Measurements from ENCODE around the gene CDK5R2. TPM values are rescaled to one million over a fixed set of nuclear protein-coding genes. Genes with fewer than 3 reads are reported as not detected.

CDK5R2 gene
- total RNA-seq, 2 donors from 2014 or later, result 0.81 to 0.95 TPM

- peak overlapping the region; percentile 81 for H3K4me3 Mint-ChIP-seq
- no peaks in the 10 kb centered on the region for H3K36me3 ChIP-seq (ENCODE audit: control insufficient read depth, insufficient read depth, low read length)
- peaks cover 74% of the 10 kb centered on the region for H3K27me3 Mint-ChIP-seq (ENCODE audit: insufficient read depth)
- no peak overlapping the region for H3K27ac ChIP-seq (ENCODE audit: low read depth, low read length)
- H3K27ac Mint-ChIP-seq, result peak overlapping the region; percentile 84
- peaks cover 17% of the 10 kb centered on the region for H3K4me1 Mint-ChIP-seq
- H3K4me3 ChIP-seq (ENCODE audit: low read length), result peak overlapping the region; percentile 84
- H3K9me3 Mint-ChIP-seq, result no peaks in the 10 kb centered on the region
- 1 to 5% methylated on average over 39 to 72 of the region's 72 CpGs for WGBS, 2 experiments (ENCODE audit: insufficient coverage in 1 of 2, insufficient read length in 1 of 2)
- peak; percentile 80 for TF ChIP-seq CTCF (conservative IDR thresholded peaks at IDR 0.05)
- H3K4me1 ChIP-seq (ENCODE audit: control insufficient read depth, insufficient read depth, low read length), result peaks cover 10% of the 10 kb centered on the region
- peaks cover 45% of the 10 kb centered on the region for H3K27me3 ChIP-seq (ENCODE audit: control insufficient read depth, insufficient read depth, low read length, poor library complexity, severe bottlenecking)
- H3K9me3 ChIP-seq (ENCODE audit: control insufficient read depth, low read length), result no peaks in the 10 kb centered on the region
- peak overlapping the region; percentile 25 for H3K9ac ChIP-seq (ENCODE audit: extremely low read depth, low read length, poor library complexity, severe bottlenecking)
- no peaks in the 10 kb centered on the region for H3K36me3 Mint-ChIP-seq (ENCODE audit: low read depth)
- DNase-seq, result peak; percentile 97
These were observed 43.2 kb downstream of the CDK5R2 start for GRCh38 chr2:219002395-219003266.

GRCh38 chr2:219003267-219003634, 43.8 kb downstream of the CDK5R2 start:
- Histone ChIP-seq H3K4me3 (ENCODE audit: low read length) (peak overlapping the region; percentile 84), H3K36me3 (ENCODE audit: control insufficient read depth, insufficient read depth, low read length) (no peaks in the 10 kb centered on the region), H3K27ac (ENCODE audit: low read depth, low read length) (no peak overlapping the region), H3K27me3 (ENCODE audit: control insufficient read depth, insufficient read depth, low read length, poor library complexity, severe bottlenecking) (peaks cover 51% of the 10 kb centered on the region), H3K9ac (ENCODE audit: extremely low read depth, low read length, poor library complexity, severe bottlenecking) (no peak overlapping the region), H3K9me3 (ENCODE audit: control insufficient read depth, low read length) (no peaks in the 10 kb centered on the region), H3K4me1 (ENCODE audit: control insufficient read depth, insufficient read depth, low read length) (peaks cover 5% of the 10 kb centered on the region)
- 12 to 27% methylated on average over 6 to 20 of the region's 20 CpGs for WGBS, 2 experiments (ENCODE audit: insufficient coverage in 1 of 2, insufficient read length in 1 of 2)
- Mint-ChIP-seq H3K4me3 (peak overlapping the region; percentile 81), H3K36me3 (ENCODE audit: low read depth) (no peaks in the 10 kb centered on the region), H3K27ac (no peak overlapping the region), H3K9me3 (no peaks in the 10 kb centered on the region), H3K4me1 (peaks cover 12% of the 10 kb centered on the region), H3K27me3 (ENCODE audit: insufficient read depth) (peaks cover 75% of the 10 kb centered on the region)
- no peak for TF ChIP-seq CTCF (conservative IDR thresholded peaks at IDR 0.05)
- DNase-seq, result no peak

GRCh38 chr2:219003979-219004378, 44.5 kb downstream of the CDK5R2 start:
- DNase-seq, result no peak
- Mint-ChIP-seq H3K36me3 (ENCODE audit: low read depth) (no peaks in the 10 kb centered on the region), H3K9me3 (no peaks in the 10 kb centered on the region), H3K4me3 (no peak overlapping the region), H3K27ac (no peak overlapping the region), H3K27me3 (ENCODE audit: insufficient read depth) (peaks cover 78% of the 10 kb centered on the region), H3K4me1 (peaks cover 8% of the 10 kb centered on the region)
- no peaks in the 10 kb centered on the region for H3K4me1 ChIP-seq (ENCODE audit: control insufficient read depth, insufficient read depth, low read length)
- no peak overlapping the region for H3K27ac ChIP-seq (ENCODE audit: low read depth, low read length)
- H3K36me3 ChIP-seq (ENCODE audit: control insufficient read depth, insufficient read depth, low read length), result no peaks in the 10 kb centered on the region
- no peak overlapping the region for H3K4me3 ChIP-seq (ENCODE audit: low read length)
- H3K9me3 ChIP-seq (ENCODE audit: control insufficient read depth, low read length), result no peaks in the 10 kb centered on the region
- 73 to 86% methylated on average over 2 to 3 of the region's 3 CpGs for WGBS, 2 experiments (ENCODE audit: insufficient coverage in 1 of 2, insufficient read length in 1 of 2)
- no peak overlapping the region for H3K9ac ChIP-seq (ENCODE audit: extremely low read depth, low read length, poor library complexity, severe bottlenecking)
- TF ChIP-seq CTCF (conservative IDR thresholded peaks at IDR 0.05), result no peak
- peaks cover 59% of the 10 kb centered on the region for H3K27me3 ChIP-seq (ENCODE audit: control insufficient read depth, insufficient read depth, low read length, poor library complexity, severe bottlenecking)

All from endodermal cell (in vitro differentiated cells).